HG03354 (cell line): Measurements from ENCODE around the gene ANGPTL4.

Experiments used
- ATAC-seq: cut with Tn5 transposase; IDR thresholded peaks from one replicate; pipeline ENCODE4 v1.9.1; 2021; ENCODE audit warnings: mild to moderate bottlenecking; ENCODE audit not compliant: unreplicated experiment, poor library complexity, severe bottlenecking

ANGPTL4 gene

DNA sequence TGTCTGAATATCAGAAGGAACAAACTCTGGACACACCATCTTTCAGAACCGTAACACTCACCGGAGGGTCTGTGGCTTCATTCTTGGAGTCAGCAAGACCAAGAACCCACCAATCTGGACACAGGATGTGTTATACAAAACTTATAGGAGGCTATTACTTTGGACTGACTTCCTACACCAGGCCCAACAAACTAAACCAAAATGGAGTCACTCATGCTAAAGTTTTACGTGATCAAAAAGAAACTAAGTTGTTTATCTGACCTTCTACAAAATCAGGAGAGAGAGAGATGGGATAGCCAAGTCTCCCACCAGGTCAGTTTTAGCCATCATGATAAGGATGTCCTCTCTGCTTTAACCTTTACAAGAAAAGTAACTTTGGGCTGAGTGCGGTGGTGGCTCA lies 23.0 kb downstream of the ANGPTL4 start:
- ATAC-seq: no peak

DNA sequence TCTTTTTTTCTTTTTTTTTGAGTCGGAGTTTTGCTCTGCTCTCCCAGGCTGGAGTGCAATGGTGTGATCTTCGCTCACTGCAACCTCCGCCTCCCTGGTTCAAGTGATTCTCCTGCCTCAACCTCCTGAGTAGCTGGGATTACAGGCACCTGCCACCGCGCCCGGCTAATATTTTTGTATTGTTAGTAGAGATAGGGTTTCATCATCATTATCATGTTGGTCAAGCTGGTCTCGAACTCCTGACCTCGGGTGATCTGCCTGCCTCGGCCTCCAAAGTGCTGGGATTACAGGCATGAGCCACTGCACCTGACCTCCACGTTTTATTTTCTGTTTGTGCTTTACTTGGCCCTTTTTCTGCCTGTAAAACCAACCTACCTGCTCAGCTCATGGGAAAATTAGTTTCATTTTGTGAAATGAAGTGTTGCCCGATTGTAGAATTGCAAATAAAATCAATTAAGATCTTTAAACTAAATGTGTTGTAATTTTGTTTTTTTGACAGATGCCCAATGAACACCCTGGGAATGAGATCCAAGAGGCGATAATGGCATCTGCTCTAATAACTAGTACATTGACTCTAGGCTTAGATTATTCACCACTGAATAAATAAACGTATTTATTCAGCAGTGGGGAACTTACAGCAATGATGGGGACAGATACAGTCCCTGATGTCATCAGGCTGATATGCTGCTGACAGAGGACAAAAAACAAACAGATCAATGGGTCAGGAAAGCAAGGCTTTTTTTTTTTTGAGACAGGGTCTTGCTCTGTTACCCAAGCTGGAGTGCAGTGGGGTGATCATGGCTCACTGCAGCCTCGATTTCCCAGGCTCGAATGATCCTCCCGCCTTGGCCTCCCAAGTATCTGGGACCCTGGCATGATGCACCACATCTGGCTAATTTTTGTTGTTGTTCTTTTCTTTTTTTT lies 24.0 kb downstream of the ANGPTL4 start:
- ATAC-seq: no peak

DNA sequence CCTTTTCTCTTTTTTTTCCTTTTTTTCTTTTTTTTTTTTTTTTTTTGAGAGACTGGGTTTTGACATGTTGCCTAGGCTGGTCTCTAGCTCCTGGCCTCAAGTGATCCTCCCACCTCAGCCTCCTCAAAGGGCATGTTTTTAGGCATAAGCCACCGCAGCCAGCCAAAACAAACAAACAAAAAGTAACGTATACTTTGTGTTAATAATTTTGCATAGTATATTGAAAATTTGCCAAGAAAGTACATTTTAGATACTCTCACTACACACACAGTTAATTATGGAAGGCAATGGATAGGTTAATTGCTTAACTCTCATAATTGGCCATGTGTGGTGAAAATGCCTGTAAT lies 24.6 kb downstream of the ANGPTL4 start:
- no peak for ATAC-seq

DNA sequence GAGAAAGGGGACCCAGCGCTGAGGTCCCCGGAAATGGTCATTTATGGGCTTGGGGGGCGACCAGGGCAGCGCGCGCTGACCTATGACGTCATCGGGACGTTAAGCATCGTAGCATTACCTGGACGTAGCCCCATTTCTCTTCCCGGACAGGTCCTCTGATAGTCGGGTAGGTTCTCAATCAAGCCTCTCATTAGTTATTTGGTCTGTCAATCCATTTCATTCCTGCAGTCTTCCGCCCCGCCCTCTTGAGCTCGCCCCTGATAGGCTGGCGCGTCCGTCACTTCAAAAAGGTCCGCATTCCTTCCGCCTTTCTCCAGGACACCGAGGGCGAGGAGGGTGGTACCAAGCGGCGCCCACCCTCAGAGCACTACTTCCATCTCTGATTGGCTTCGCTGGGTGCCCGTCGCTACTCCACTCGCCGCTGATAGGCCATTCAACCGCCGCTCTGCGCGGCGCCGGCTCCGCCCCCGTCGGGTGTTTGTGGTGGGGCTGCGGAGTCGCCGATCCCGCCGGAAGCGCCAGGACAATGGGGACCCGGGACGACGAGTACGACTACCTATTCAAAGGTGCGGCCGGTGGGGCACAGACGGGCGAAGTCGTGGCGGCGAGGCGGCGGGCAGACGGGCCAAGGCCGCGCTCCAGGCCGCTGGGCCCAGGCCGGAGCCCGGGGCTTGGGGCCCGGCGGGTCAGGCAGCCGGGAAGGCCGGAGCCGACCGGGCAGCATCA lies 26.1 kb downstream of the ANGPTL4 start, which contains the start of gene RAB11B:
Gene RAB11B, plus strand, starts transcription at position 470 of the 726 bp plus-strand sequence. Its CDS starts 57 bp downstream, at position 527.
- ATAC-seq: peak; percentile 92

DNA sequence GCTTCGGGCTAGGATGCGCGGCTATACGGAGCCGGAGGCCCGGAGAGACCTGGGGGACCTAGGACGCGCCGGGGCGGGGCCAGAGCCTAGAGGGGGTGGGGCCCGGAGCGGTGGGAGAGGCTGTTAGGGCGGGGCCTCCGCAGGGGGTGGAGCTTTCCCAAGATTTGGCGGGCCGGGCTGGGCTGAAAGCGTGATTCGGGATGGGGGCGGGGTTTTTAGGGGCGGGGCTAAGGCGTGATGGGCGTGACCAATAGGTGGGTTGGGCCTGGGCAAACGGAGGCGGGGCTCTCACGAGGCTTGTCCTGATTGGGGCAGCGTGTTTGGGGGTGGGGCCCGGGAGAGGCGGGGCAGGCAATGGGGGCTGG lies 26.6 kb downstream of the ANGPTL4 start:
- peak; percentile 49 for ATAC-seq

DNA sequence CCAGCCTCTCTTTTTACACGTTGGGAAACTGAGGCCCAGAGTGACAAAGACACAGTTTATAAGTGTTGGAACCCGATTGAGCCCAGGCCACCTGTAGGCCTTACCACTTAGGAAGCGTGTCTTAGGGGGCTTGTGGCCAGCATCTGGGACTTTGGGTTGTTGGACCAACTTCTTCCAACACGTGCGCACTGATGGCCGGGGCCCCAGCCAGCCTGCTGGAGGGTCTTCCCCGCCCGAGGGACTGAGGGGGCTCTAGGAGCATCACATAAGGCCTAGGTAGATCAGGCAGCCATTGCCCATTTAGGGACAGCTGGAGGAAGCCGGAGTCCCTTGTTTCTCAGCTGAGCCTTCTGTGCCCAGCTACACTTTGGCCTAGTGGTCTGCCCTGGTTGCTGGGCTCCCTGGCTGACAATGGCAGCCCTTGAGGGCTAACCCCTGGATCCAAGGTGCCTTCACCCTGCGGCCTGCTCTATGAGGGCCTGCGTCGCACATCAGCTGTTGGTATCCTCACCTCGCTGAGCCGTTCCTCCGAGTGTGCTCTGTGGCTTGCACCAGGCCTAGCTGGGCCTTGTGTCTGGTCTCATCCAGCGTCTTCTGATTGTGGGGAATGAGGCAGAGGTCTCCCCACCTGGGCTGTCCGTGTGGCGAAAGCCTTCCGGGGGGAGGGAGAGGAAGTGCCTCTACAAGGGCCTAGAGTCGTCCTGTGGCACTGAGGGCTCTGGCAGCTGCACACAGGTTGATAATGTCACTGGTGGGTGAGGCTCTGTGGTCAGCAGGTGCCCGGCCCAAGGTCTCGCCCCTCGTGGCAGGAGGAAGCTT lies 27.5 kb downstream of the ANGPTL4 start:
- ATAC-seq: no peak

DNA sequence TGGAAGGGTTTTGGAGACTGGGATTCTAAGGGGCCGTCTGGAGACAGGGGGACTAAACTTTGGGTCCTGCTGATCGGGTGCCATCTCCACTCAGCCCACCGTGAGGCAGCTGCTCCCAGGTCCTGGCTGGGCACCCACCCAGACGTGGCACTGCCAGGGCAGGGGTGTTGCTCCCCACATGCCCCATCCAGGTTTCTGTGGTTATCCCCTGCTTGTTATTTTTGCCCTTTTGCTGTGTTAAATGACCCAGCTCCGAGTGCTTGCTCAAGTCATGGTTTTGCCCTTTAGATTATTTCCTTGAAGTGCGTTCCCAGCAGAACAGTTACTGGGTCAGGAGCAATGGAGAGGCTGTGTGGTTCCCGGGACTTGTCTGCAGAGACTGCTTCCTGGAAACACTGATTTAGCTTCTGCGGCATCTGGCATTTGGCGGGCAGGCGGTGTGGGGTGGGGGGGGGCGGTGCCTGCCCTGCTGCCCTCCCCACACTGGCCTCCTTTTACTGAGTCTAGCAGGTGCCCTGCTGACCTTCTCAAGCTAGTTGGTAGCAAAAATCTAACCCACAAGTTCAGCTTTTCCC lies 28.1 kb downstream of the ANGPTL4 start:
- ATAC-seq: no peak

DNA sequence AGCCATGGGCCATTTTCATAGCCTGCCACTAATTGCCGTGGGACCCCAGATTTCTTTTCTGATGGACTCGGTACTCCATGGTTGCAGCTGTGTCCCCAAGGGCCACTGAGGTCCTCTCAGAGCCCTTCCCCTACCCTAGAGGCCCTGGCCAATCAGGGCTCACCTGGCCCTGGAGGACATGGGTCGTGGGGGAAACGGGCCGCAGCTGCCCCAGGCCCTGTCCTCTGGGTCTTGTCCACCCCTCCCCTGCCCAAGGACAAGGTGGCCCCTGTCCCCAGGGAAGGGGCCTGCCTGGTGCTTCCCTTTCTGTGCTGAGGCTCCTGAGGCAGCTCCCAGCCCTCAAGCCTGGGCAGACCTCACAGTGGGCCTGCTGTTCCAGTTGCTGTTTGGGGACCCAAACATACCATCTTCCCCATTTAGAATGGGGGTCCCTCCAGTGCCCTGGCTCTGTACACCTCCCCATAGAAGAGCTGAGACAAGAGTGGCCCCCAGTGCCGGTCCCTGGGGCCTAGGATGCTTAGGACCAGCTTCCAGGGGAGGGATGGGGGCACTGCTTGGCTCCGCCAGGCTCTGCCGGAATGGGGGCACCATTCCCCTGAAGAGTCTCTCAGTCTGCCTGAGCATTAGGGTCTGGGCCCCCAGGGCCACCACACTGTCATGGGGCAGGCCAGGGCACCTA lies 29.4 kb downstream of the ANGPTL4 start:
- ATAC-seq: no peak

DNA sequence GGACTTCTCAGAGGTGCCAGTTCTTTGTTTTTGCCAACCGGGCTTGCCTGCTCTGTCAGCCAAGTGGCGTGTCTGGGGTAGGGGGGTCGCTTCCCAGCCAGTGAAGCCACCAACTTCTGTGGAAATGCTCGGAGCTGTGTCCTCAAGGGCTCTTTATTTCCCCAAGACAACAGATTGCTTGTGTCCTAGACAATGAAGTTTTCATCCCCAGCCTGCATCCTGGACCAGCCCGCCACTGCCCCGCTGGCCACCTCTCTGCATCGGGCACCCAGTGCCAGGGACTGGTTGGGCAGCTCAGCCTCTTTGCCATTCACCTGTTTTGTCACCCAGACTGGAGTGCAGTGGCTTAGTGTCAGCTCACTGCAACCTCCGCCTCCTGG lies 29.9 kb downstream of the ANGPTL4 start:
- ATAC-seq: no peak

DNA sequence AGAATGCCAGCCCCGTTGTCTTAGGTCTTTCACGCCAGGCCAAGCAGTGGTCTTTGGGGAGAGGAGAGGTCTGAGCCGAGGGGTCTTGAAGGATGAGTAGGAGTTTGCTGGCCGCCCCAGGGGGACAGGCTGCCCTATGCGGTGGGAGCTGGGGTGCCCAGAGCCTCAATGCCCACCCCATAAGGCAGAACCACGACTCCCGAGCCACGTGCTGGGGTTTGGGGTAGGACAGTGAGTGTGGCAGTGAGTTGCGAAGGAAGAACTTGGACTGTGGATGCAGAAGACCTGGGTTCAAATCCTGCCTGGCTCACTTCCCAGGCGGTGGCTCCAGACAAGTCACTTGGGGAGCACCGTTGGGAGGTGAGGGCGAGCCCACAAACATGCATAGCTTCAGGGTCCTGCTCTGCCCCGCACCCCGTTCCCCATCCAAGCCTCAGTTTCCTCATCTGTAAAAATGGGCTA lies 31.7 kb downstream of the ANGPTL4 start:
- no peak for ATAC-seq

DNA sequence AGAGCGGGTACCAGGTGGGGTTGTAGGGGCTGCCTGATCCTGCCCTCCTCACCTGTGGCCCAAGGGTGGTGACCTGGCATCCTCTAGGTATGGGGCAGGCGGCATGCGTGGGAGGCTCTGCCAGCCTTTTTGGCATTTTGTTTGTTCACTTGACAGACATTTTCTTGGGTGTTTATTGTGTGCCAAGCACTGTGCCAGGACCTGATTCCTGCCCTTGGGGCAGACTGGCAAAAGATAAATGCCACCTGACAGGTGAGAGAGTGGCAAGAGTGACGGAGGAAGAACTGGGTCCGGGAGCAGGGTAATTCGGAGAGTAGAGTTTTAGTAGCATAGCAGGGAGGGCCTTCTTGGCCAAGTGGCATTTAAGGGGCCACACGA lies 32.2 kb downstream of the ANGPTL4 start:
- no peak for ATAC-seq

DNA sequence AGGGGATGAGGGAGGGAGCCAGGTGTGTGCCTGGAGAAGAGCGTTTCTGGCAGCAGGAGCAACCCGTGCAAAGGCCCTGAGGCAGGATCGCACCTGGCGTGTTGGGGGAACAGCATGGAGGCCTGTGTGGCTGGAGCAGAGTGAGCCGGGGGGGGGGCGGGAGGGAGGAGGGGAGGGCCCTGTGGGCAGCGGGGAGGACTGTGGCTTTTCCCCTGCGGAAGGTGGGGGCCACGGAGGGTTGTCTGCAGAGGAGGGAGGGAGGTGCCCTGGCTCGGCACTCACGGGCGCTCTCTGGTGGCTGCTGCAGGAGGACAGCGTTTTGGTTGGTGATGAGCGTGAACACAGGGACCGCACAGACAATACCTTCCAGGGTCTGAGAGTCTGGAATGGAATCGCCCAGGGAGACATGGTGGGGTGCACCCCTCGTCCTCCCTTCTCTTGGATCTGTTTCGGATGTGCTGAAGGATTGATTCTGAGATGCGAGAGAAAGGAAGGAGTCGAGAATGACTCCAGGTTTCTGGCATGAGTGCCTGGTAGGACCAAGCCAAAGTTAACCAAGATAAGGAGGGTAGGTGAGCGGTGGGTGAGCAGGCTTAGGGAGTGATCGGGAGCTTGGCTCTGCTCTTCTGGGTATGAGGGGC lies 32.7 kb downstream of the ANGPTL4 start:
- no peak for ATAC-seq

DNA sequence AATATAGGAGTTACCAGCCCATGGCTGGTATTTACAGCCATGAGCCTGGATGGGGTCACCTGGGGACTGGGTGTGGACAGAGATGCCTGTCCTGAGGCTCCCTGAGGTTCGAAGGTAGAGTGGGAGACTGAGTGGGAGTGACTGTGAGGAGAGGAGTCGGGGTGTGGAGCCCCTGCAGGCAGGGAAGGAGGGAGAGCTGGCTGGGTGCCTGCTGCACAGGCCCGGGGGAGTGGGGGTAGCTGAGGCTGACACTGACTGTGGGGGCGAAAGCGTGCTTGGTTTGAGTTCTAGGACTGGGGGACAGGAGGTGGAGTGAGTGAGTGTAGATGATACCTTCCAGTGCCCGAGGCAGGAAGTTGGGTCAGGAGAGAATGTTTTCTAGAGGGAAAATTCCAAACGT lies 33.3 kb downstream of the ANGPTL4 start:
- ATAC-seq: no peak

DNA sequence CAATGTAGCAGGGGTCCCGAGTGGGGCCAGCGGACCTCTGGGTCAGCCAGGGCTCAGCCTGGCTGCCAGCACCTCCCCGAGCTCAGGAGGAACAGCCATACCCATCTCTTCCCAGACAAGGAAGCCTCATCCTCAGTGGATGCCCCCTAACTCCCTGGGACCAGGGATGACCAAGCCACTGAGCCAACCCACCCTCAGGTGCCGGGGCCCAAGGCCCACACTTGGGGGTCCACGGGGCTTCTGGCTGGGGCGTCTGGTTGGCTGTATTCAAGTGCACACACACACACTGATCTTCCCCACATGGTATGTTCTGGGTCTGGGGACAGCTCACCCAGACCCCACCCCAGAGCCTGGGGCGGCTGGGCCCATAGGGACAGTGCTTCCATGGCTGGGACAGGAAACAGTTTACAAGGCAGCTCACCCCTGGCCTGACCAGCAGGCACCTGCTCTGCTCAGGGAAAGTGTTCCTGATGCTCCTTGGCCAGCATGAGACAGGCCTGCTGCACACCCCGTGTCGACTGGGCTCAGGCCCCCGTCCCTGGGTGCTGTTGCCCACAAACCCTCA lies 33.9 kb downstream of the ANGPTL4 start:
- no peak for ATAC-seq

DNA sequence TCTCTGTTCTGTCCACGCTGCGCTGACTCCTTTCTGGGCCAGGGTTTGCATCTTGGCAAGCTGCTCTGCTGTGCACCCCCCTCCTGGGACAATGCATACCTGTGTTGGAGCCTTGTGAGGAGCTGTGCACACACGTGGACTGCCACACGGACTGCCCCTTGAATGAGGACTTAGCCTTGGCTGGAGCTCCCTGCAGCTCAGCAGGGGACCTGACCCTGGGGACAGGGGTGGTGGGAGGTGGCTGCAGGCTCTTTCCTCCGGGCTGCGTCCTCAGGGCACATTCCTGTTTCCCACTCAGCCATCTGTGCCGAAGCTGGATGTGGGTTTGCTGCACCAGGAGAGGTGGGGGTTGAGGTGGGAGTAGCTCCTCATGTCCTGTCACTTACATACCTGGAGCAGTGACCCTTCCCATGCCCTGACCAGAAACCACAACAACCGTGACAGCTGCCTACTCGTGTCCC lies 34.4 kb downstream of the ANGPTL4 start:
- no peak for ATAC-seq

DNA sequence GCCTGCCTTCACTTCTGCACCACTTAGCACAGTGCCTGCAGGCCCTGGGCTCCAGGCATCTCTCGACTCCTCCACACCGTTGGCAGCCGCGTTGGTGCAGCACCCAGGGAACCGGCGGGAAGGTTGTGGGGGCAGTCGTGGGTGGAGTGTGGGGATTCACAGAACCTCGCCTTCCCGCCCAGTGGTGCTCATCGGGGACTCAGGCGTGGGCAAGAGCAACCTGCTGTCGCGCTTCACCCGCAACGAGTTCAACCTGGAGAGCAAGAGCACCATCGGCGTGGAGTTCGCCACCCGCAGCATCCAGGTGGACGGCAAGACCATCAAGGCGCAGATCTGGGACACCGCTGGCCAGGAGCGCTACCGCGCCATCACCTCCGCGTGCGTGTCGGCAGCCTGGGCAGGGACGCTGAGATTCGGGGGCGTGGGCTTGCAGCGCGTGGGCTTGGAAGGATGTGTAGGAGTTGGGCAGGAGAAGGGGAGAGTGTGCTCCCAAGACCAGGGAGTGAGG lies 35.8 kb downstream of the ANGPTL4 start:
- ATAC-seq: no peak

DNA sequence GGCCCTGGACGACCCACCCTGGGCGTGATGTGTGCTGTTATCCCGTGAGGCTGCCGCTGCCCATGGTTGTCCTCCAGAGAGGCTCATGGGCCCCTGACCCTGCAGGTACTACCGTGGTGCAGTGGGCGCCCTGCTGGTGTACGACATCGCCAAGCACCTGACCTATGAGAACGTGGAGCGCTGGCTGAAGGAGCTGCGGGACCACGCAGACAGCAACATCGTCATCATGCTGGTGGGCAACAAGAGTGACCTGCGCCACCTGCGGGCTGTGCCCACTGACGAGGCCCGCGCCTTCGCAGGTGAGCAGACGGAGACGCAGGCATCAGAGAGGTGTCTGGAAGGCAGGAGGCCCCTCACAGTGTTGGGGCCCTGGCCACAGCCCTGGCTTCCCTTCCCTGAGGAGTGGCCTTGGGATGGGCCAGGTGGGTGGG lies 38.0 kb downstream of the ANGPTL4 start:
- no peak for ATAC-seq

DNA sequence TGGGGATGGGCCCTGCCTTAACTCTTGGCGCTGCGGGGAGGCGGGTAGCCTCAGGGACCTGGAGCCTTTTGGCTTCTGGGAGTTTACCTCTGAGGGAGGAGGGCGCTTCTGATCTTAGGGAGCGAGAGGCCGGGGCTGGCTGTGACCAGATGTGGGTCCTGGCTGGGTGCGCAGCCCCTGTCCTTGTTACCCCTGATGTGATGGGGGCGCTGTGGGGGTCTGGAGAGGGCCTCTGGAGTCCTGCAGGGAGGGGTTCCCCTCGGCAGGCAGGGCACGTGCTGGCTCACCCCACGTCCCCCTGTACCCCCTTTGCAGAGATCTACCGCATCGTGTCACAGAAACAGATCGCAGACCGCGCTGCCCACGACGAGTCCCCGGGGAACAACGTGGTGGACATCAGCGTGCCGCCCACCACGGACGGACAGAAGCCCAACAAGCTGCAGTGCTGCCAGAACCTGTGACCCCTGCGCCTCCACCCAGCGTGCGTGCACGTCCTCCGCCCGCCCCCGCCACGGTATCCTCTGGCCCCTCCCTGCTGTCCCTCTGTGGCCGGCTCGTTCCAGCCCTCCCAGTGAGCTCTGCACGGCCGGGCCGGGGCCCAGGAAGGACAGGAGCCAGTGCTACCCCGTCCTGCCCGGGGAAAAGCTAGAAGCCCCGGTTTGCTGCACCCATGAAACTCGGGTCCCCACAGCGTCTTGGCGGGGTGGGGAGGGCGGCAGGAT lies 39.3 kb downstream of the ANGPTL4 start:
- ATAC-seq: no peak
